ENCODE results near the gene NEDD4L. TPM values are rescaled to one million over a fixed set of nuclear protein-coding genes. Genes with fewer than 3 reads are reported as not detected.

Gene NEDD4L
- total RNA-seq, 1 donor from 2014 or later = 41.4 TPM

DNA sequence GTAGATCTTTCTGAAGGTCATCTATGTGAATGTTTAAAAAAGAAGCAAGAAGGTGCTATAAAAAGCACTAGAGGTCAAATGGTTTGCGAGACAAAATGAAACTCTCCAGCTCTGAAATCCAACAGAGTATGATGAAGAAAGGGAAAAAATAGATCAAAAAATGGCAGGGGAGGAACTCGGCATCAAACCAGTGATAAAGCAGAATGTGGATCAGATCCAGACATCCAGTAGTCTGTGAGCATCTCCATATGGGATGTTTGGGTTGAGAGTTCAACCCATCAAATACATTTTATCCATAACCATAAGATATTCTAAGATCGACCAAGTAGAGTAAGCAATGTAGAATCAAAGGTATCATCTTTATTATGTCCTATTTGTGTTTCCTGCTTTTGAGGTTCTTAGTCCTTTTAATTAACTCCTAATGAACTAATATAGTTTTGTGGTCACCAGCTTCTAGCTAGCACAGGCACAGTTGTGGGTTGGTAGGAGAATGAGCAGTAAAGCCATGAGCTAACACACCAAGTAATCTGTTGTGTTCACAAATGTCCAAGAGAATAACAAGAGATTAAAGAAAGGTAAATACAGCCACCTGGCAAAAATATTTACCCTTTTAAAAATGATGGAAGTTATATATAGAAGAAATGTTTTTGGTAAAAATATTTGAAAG lies 160.9 kb downstream of the NEDD4L start:
- no peak overlapping the region for H3K4me3 Mint-ChIP-seq
- no peaks in the 10 kb centered on the region for H3K27me3 Mint-ChIP-seq (ENCODE audit: low read depth)
- no peak for TF ChIP-seq CTCF (conservative IDR thresholded peaks at IDR 0.05)
- peaks cover 46% of the 10 kb centered on the region for H3K4me1 Mint-ChIP-seq
- no peaks in the 10 kb centered on the region for H3K36me3 Mint-ChIP-seq (ENCODE audit: low read depth)
- no peak overlapping the region for H3K27ac Mint-ChIP-seq (ENCODE audit: unreplicated experiment)
- no peaks in the 10 kb centered on the region for H3K9me3 Mint-ChIP-seq
- DNase-seq (ENCODE audit: low read depth, low spot score) = no peak

DNA sequence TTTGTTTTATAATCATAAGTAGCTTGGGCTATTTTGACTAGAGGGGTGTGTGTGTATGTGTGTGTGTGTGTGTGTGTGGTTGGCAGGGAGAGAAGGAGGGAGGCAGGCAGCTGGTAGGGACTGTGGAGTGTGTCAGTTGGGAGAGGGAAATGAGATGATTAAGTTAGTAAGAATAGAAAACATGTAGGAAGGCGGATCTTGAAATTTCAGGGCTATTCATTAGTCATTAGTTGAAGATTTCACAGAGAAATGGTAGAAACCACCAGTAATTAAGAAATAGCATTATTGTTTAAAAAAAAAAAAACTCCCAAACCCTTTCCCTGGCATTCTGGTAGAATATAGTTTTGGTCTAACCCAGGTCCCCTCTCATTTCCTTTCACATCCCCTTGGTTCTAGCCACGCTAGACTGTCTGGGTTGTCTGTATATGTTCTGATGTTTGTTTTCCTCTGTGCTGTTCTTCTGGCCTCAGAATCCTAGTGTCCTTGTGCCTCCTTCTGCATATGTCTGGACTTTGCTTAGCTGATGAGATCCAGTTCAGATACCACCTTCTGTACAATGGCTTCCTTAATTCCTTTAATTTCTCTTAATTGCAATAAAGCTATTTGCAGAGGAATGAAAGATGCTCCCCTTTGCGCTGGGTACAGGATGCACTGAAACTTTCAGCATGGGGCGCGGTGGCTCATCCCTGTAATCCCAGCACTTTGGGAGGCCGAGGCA lies 161.6 kb downstream of the NEDD4L start:
- Mint-ChIP-seq H3K4me3 (no peak overlapping the region), H3K9me3 (no peaks in the 10 kb centered on the region), H3K27ac (ENCODE audit: unreplicated experiment) (no peak overlapping the region), H3K4me1 (peaks cover 43% of the 10 kb centered on the region), H3K27me3 (ENCODE audit: low read depth) (no peaks in the 10 kb centered on the region), H3K36me3 (ENCODE audit: low read depth) (no peaks in the 10 kb centered on the region)
- no peak for DNase-seq (ENCODE audit: low read depth, low spot score)
- no peak for TF ChIP-seq CTCF (conservative IDR thresholded peaks at IDR 0.05)

- no peak for TF ChIP-seq CTCF (conservative IDR thresholded peaks at IDR 0.05)
- Mint-ChIP-seq H3K36me3 (ENCODE audit: low read depth) (no peaks in the 10 kb centered on the region), H3K4me1 (peaks cover 29% of the 10 kb centered on the region), H3K9me3 (no peaks in the 10 kb centered on the region), H3K4me3 (no peak overlapping the region), H3K27ac (ENCODE audit: unreplicated experiment) (no peak overlapping the region), H3K27me3 (ENCODE audit: low read depth) (no peaks in the 10 kb centered on the region)
- DNase-seq (ENCODE audit: low read depth, low spot score) = no peak
These were observed 163.6 kb downstream of the NEDD4L start for GRCh38 chr18:58207520-58208152.

DNA sequence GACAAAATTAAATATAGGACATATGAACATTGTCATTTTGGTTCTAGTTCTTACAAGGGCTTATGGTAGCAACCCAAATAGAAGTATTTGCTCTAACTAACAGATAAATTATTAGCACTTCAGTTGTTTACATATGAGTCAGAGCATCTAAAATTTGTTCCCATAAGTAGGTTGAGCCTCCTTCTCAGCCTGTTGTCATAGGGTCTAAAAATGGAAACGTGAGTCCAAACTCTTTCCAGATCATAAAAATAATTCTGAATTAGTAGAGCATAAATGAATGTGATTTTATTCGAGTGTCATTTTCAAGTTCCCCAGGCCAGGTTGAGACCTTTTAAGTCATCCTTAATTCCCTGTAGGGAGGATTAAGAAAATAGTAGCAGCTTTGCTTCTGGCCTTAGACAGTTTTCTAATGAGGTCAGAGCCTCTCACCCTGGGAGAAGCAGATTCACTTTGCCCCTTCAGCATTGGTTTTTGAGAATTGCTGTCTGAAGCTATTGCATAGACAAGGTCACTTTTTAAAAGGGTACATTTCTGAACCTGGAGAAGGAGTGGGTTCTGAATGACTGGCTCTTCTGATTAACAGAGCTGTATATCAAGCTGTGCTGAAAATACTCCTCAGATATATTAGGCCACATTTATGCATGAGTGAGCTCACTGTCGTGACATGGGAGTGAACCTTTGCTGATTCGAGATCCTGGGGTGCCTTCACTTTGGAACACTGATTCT lies 164.3 kb downstream of the NEDD4L start:
- no peaks in the 10 kb centered on the region for H3K9me3 Mint-ChIP-seq
- no peak for TF ChIP-seq CTCF (conservative IDR thresholded peaks at IDR 0.05)
- no peak overlapping the region for H3K4me3 Mint-ChIP-seq
- DNase-seq (ENCODE audit: low read depth, low spot score) = no peak
- H3K4me1 Mint-ChIP-seq = peaks cover 26% of the 10 kb centered on the region
- H3K27me3 Mint-ChIP-seq (ENCODE audit: low read depth) = no peaks in the 10 kb centered on the region
- H3K27ac Mint-ChIP-seq (ENCODE audit: unreplicated experiment) = peak overlapping the region; percentile 29
- H3K36me3 Mint-ChIP-seq (ENCODE audit: low read depth) = no peaks in the 10 kb centered on the region

DNA sequence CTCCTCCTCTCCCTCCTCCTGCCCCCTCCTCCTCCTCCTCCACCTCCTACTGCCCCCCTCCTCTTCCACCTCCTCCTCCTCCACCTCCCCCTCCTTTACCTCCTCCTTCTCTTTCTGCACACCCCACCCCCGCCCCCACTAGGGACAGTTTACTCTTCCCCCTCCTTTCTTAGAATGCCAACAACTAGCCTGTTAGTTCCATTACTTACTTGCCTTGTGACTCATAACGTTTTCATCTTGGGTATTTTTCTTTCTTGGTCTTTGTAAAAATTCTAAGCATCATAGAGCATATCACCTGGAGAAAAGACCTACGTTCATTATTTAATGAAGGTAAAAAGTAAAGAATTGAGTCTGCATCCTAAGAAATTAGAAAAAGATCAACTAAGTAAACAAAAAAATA lies 165.3 kb downstream of the NEDD4L start:
- TF ChIP-seq CTCF (conservative IDR thresholded peaks at IDR 0.05) = no peak
- Mint-ChIP-seq H3K36me3 (ENCODE audit: low read depth) (no peaks in the 10 kb centered on the region), H3K27me3 (ENCODE audit: low read depth) (no peaks in the 10 kb centered on the region), H3K27ac (ENCODE audit: unreplicated experiment) (no peak overlapping the region), H3K9me3 (no peaks in the 10 kb centered on the region), H3K4me1 (peaks cover 26% of the 10 kb centered on the region), H3K4me3 (no peak overlapping the region)
- no peak for DNase-seq (ENCODE audit: low read depth, low spot score)
